Activated T-cell treated with anti-CD3 and anti-CD28 coated beads, Interleukin-2, amount 50 U/mL, for 4 hours (primary cell): Measurements from ENCODE around the gene FBXO31. TPM values are rescaled to one million over a fixed set of nuclear protein-coding genes. Genes with fewer than 3 reads are reported as not detected.

Source experiments
- ATAC-seq, 2 donors: fragments of 200-7000 bp; cut with Tn5 transposase; one replicate each; pipeline ENCODE4 v1.10.0; 2021
- DNase-seq: peaks from one replicate; pipeline ENCODE4 v3.0.0-alpha.2; 2020
- H3K27me3 Mint-ChIP-seq: one replicate; pipeline ENCODE4 v1.8.0; 2021; ENCODE audit warnings: low read depth, mixed read lengths
- H3K36me3 Mint-ChIP-seq: one replicate; pipeline ENCODE4 v1.8.0; 2022; ENCODE audit warnings: mixed read lengths; ENCODE audit not compliant: insufficient read depth
- H3K4me1 Mint-ChIP-seq: one replicate; pipeline ENCODE4 v1.8.0; 2021; ENCODE audit warnings: low read depth, mixed read lengths
- H3K4me3 Mint-ChIP-seq: one replicate; pipeline ENCODE4 v1.8.0; 2021; ENCODE audit warnings: mild to moderate bottlenecking, moderate library complexity, mixed read lengths
- H3K9me3 Mint-ChIP-seq: one replicate; pipeline ENCODE4 v1.8.0; 2021; ENCODE audit warnings: mixed read lengths
- total RNA-seq, 3 donors: library from RNA; stranded (reverse); gene quantifications; one replicate each; pipeline ENCODE4 v1.2.1, GENCODE V29; 2021

FBXO31 gene
- total RNA-seq, 3 donors from 2014 or later = 53.0 to 58.1 (median 55.5) TPM

DNA sequence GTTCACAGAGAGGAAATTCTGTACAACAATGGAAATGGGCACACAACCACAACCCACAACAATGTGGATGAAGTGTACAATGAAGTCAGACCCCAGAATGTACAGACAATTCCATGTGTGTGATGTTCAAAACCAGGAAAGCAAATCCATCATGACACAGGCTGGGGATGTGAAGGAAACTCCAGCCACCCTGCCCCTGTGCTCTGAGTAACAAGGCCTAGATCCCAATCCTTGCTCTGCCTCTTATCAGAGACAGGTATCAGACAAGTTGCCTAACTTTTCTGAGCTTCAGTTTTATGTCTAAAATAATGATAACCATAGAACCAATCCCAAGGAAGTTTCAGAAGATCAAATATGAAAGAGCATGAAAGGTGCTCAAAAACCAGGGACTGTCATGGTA, 64.6 kb downstream of the FBXO31 start:
- Mint-ChIP-seq H3K27me3 (no peaks in the 10 kb centered on the region), H3K4me1 (peaks cover 14% of the 10 kb centered on the region), H3K9me3 (no peaks in the 10 kb centered on the region), H3K36me3 (peaks cover 4% of the 10 kb centered on the region), H3K4me3 (peak overlapping the region; percentile 93)
- no peak for DNase-seq
- ATAC-seq = no peak

DNA sequence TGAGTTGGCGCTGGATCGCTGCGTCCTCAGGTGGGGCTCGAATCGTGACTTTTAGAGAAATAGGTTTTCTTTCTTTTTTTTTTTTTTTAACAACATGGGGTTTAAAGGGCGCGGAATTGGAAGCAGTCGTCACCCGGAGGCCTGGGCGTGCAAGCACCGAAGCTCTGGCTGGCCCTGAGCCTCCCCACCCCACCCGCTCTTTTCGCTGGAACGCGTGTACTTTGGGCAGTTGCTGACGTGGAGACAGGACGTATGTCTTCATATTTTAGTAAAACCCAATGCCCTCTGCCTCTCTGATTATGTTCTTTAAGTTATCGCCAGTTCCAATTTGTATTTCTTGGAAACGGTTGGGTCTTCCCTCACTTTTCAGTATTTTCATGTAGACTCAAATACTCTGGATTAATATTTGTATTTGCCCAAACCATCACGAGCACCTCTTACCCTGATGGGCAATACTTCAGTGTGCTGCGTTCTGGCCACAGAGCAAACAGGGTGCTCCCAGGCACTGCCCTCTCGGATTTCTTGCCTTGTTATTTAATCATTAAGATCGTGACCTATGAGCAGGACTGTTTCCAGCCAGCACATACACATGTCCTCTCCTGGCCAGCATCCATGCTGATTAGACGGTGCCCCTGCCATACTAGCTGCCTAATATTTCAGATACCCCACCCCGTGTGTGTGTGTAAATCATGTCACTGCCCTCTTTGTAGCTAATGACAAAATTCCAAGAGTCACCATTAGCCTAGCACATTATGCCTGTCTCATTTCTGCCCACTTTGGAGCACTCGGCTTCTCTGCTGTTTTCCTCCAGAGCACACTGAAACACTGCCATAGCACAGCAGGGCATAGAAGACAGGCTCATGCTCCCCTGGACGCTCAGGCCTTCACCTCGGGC, 65.6 kb downstream of the FBXO31 start:
- Mint-ChIP-seq H3K27me3 (no peaks in the 10 kb centered on the region), H3K36me3 (peaks cover 4% of the 10 kb centered on the region), H3K4me3 (peak overlapping the region; percentile 93), H3K4me1 (peaks cover 14% of the 10 kb centered on the region), H3K9me3 (no peaks in the 10 kb centered on the region)
- no peak for DNase-seq
- peak; percentile 22 to 24 for ATAC-seq

DNA sequence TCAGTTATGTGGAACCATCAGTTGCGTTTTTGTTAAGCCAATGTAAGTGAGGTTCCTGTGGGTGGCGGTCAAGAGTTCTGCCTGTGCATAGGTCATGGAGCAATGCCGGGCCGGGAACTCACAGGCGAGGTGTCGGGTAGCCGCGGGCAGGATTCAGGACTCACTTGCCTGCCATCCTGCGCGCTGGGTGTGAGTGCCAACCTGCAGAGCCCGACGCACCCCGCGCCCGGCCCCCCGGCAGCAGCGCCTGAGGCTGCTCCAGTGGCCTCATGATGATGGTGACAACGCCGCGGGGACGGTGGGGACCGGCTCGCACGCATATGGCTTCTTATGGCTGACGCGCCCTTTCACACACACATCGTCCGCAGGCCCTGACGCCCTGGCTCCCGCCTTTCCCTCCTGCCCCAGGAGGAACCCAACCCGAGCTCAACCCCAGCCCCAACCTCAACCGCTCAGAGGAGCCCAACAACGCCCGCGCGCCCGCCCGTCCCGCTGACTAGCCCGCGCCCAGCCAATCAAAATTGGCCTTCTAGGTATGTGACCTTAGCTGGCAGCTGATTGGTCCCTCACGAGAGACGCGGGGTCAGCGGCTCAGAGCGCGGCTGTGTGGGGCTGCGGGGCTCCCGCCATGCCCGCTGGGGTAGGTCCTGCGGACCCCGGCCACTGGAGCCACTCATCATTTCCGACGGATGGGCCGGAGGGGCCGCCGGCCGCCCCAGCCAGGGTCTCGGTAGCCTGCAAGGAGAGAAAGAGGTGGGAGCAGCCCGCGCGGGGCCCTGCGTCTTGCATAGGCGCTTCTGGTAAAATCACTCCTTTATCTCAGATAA, 66.4 kb downstream of the FBXO31 start, which contains the start of gene C16orf95:
TSS of gene C16orf95 (minus strand) at position 470 of the 827 bp plus-strand sequence. CDS start at position 320, 150 bp downstream.
- DNase-seq = peak; percentile 97
- H3K27me3 Mint-ChIP-seq = no peaks in the 10 kb centered on the region
- no peaks in the 10 kb centered on the region for H3K9me3 Mint-ChIP-seq
- peak; percentile 96 for ATAC-seq
- H3K36me3 Mint-ChIP-seq = peaks cover 4% of the 10 kb centered on the region
- H3K4me1 Mint-ChIP-seq = peaks cover 14% of the 10 kb centered on the region
- H3K4me3 Mint-ChIP-seq = peak within 1 kb of the TSS; percentile 93

DNA sequence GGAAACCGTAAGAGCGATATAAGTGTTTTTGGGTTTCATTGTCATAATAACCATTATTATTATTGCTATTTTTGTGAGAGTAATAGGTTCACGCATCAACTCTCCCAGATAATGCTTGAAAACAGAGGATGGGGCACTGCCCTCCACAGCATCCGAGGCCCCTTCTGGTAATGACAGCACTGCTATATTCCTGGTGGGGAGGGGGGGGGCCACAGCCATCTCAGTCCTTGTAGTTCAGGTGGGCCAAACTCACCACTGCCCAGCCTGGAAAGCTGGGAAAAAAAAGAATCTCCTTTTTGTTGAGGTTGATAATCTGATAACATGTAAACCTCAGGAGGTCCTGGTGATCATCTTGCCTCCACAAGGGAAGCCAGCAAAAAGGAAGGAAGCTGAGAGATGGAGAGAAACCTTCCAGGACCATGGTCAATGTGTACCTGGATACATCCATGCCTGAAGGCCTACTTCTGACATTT, 67.1 kb downstream of the FBXO31 start:
- ATAC-seq (no peak), DNase-seq (no peak)
- H3K4me1 Mint-ChIP-seq = peaks cover 14% of the 10 kb centered on the region
- peaks cover 4% of the 10 kb centered on the region for H3K36me3 Mint-ChIP-seq
- no peaks in the 10 kb centered on the region for H3K27me3 Mint-ChIP-seq
- no peaks in the 10 kb centered on the region for H3K9me3 Mint-ChIP-seq
- H3K4me3 Mint-ChIP-seq = peak overlapping the region; percentile 93

DNA sequence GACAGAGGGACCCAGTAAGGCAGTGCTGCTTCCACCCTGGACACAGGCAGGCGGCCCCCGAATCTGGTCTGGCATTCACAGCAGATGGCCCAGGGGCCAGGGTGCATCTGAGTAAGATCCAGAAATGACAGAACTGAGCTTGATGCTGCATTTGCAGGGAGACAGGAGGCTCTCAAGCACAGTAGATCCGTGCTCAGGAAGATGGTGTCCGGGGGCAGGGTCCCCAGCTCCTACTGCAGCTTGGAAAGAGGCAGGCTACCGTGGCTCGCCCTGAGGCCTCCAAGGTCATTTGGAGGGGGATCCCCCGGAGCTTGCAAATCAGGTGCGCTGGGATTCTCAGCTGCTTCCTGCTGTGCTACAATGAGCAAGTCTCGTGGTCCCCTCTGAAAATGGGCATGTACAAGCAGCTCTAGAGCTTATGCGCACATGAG, 68.6 kb downstream of the FBXO31 start:
- DNase-seq (no peak), ATAC-seq (no peak)
- peaks cover 14% of the 10 kb centered on the region for H3K4me1 Mint-ChIP-seq
- H3K9me3 Mint-ChIP-seq = no peaks in the 10 kb centered on the region
- H3K4me3 Mint-ChIP-seq = no peak overlapping the region
- H3K27me3 Mint-ChIP-seq = no peaks in the 10 kb centered on the region
- peaks cover 4% of the 10 kb centered on the region for H3K36me3 Mint-ChIP-seq

DNA sequence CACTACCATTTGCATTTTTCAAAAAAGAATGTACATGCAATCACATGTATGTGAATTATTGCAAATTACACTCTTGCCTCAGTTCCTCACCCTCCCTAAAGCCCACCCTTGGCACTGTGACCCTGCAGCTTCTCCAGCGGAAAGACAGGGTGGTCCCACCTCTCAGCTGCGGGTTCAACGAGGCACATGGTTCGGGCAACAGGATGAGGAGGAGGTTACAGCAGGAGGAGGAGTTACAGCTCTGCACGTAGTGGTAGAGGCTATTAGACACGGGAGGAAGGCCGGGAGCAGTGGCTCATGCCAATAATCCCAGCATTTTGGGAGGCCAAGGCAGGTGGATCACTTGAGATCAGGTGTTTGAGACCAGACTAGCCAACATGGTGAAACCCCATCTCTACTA, 71.6 kb downstream of the FBXO31 start:
- DNase-seq (no peak), ATAC-seq (no peak)
- H3K4me3 Mint-ChIP-seq = no peak overlapping the region
- H3K27me3 Mint-ChIP-seq = no peaks in the 10 kb centered on the region
- H3K4me1 Mint-ChIP-seq = peaks cover 3% of the 10 kb centered on the region
- no peaks in the 10 kb centered on the region for H3K9me3 Mint-ChIP-seq
- H3K36me3 Mint-ChIP-seq = peaks cover 4% of the 10 kb centered on the region

DNA sequence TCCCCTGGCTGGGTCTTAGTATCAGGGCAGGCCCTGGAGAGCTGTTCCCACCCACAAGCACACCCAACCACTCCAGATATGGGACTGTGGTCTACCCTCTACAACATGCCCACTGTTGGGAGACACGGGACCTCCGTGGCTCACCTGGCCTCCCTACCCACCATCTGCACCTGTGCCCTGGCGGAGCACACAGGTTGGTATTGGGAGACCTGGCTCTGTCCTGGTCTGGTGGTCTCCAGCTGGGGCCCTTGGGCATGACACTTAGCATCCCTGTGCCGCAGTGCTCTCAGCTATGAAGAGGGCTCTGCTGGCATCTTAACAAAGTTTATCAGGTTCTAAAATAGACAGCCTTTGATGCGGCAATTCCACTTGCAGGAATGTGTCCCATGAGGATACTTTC, 72.2 kb downstream of the FBXO31 start:
- no peak for DNase-seq
- H3K4me3 Mint-ChIP-seq = no peak overlapping the region
- no peaks in the 10 kb centered on the region for H3K9me3 Mint-ChIP-seq
- H3K27me3 Mint-ChIP-seq = no peaks in the 10 kb centered on the region
- H3K4me1 Mint-ChIP-seq = no peaks in the 10 kb centered on the region
- peaks cover 4% of the 10 kb centered on the region for H3K36me3 Mint-ChIP-seq
- ATAC-seq = no peak

DNA sequence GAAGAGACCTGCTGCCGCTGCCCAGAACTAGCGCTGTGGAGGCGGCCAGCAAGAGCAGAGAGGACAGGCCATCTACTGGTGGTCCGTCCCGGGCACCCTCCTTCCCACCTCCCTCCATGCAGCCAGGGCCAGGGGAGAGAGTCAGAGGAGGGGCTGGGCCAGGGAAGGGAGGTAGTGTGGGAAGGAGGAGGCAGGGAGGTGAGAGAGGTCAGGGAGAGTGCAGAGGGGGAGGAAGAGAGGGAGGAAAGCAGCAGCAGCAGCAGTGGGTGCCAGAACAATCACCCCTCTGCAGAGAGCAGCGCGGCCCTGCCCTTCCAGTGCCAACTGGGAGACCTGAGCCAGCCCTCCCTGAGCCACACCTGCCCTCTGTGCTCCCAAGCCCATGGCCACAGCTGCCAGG, 73.0 kb downstream of the FBXO31 start:
- Mint-ChIP-seq H3K27me3 (no peaks in the 10 kb centered on the region), H3K4me1 (no peaks in the 10 kb centered on the region), H3K4me3 (no peak overlapping the region), H3K36me3 (peaks cover 4% of the 10 kb centered on the region), H3K9me3 (no peaks in the 10 kb centered on the region)
- ATAC-seq (no peak), DNase-seq (no peak)

DNA sequence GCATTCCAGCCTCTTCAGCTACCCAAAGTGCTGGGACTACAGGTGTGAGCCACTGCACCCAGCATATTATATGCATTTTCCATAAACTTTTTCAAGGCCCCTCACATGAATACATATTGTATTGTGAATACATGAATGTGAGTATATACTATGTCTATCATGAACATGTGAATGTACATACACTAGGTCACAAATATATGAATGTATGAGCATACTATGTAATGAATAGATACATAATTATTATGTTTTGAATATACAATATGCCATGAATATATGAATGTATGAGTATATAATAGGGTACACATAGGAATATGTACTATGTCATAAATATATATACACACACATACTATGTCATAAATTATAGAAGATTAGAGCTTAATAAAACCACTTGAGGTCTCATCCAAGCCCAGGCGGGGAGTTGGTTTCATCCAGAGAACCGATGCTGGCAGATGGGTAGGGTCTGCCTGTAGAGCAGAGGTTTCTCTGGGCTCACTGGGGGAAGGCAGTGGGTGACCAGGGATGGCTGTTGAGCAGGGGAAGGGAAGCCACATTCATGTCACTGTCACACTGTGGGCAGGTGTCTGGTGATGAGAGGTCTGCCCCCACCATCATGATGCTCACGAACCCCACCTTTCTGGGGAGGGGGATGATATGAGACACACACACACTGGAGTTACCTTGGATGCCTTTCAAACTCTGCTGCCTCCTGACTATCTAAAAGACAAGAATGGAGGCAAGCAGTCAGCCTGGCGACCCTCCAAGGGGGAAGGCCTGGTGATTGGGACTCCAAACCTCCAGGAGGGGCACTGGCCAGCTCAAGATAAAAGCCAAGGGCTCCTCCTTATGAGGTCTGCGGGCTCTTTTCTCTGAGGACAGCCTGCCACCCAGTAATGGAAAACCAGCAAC, 73.7 kb downstream of the FBXO31 start:
- Mint-ChIP-seq H3K9me3 (no peaks in the 10 kb centered on the region), H3K4me3 (no peak overlapping the region), H3K36me3 (peaks cover 4% of the 10 kb centered on the region), H3K4me1 (no peaks in the 10 kb centered on the region), H3K27me3 (no peaks in the 10 kb centered on the region)
- DNase-seq (no peak), ATAC-seq (no peak)

DNA sequence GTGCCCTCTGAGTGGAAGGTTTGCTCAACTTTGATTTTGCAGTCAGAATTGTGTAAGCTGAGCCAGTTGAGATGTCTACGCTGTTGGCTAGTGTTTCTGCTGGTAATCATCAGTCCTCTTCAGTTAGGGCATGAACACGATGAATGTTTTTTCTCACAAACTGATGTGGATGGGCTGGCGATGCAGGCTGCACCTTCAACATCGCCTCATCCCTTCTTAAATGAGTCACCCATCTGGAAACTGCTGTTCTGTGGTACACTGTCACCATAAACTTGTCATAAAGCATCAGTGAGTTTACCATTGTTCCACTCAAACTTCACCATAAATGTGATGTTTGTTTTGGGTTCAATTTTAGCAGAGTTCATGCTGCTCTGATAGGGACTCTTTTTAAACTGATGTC, 74.8 kb downstream of the FBXO31 start:
- no peak overlapping the region for H3K4me3 Mint-ChIP-seq
- DNase-seq = no peak
- H3K36me3 Mint-ChIP-seq = peaks cover 4% of the 10 kb centered on the region
- no peaks in the 10 kb centered on the region for H3K27me3 Mint-ChIP-seq
- H3K9me3 Mint-ChIP-seq = no peaks in the 10 kb centered on the region
- ATAC-seq = peak in 1 of 2 donors; percentile 62
- H3K4me1 Mint-ChIP-seq = peaks cover 3% of the 10 kb centered on the region

DNA sequence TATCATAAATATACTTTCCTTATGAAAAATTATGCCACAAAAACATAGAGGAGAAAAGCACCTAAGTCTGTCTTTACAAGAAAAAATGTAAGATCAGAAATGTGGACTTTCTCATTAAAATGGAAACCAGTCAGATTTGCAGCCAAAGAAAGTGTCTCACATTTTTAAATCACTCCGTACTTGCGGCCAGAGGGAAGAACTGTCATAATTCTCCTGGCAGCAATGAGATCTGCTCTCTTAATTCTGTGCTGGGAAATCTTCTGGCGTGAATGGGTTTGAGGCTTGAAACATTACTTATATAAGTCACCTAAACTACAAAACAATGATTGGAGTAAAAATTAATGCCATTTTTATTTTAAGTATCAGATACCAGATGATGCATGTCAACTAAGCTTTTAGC, 77.1 kb downstream of the FBXO31 start:
- ATAC-seq = no peak
- peaks cover 12% of the 10 kb centered on the region for H3K4me1 Mint-ChIP-seq
- no peaks in the 10 kb centered on the region for H3K9me3 Mint-ChIP-seq
- no peak overlapping the region for H3K4me3 Mint-ChIP-seq
- no peaks in the 10 kb centered on the region for H3K27me3 Mint-ChIP-seq
- peaks cover 9% of the 10 kb centered on the region for H3K36me3 Mint-ChIP-seq
- no peak for DNase-seq

DNA sequence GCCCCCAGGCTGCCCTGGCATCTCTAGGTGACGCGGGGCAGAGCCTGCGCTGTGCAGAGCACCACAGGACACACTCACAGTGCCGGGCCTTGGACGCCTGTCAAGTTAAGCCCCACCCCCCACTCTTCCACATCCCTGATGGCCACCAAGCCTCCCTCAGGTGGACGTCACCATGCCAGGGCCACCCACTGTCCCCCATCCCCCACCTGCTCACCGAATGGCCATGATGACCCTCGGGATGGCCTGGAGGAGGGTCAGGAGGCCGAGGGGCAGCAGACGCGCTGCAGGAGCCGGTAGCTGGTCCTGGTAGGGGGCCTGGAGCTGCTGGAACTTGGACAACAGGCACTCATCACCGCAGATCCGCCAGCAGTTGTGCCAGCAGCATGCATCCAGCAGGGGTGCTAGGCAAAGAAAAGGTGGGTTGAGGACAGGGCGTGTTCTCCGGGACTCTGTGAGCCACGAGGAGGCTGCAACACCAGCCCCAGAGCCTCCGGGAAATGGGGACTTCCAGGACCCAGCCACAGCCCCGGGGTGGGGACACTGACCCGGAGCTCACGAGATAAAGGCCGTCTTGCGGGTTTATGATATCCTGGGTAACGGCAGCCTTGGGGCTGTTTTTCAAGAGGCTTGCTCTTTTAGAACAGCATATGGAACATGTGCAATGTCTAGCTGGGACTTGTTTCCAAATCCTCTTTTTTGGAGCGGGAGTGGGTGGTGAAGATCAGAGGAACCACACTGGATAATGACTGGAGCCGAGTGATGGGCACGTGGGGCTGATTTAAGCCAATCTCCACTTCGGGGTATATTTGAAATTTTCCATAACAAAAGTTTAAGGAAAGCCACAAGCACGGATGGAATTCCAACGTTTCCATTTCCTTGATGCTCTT, 77.8 kb downstream of the FBXO31 start:
- Mint-ChIP-seq H3K4me1 (peaks cover 12% of the 10 kb centered on the region), H3K9me3 (no peaks in the 10 kb centered on the region), H3K36me3 (peaks cover 9% of the 10 kb centered on the region), H3K4me3 (no peak overlapping the region), H3K27me3 (no peaks in the 10 kb centered on the region)
- DNase-seq (no peak), ATAC-seq (no peak)

DNA sequence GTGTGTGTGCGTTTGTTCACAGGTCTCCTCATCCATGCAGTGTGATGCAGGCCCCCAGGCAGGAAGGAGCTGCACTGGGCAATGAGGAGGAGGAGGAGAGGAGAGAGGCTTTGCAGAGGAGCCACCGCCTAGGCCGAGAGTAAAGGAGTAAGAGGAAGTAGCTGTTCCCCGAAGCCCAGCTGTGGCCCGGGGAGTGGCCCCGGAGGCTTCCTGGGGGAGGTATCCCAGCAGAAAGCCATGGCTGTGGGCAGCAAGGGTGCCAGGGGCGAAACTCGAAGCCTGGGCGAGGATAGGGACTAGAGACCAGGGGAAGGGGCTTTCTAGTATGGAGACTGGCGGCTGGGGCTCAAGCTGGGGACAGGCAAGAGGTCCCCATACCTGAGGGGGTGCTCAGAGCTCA, 78.6 kb downstream of the FBXO31 start:
- no peak for DNase-seq
- H3K27me3 Mint-ChIP-seq = no peaks in the 10 kb centered on the region

More for the DNA sequence above, 78.6 kb downstream of the FBXO31 start:
- no peak overlapping the region for H3K4me3 Mint-ChIP-seq
- peaks cover 9% of the 10 kb centered on the region for H3K36me3 Mint-ChIP-seq
- no peaks in the 10 kb centered on the region for H3K9me3 Mint-ChIP-seq
- peaks cover 12% of the 10 kb centered on the region for H3K4me1 Mint-ChIP-seq
- no peak for ATAC-seq
